HG03039 (cell line): ENCODE measurements around the gene MS4A3.
"Not testable (repeated sequence)": the region's sequence is repeated elsewhere in the genome, so short reads cannot be mapped to it uniquely, and the experiment has no call there.

ENCODE experiments used
- ATAC-seq: cut with Tn5 transposase; IDR thresholded peaks from one replicate; pipeline ENCODE4 v1.9.1; 2021; ENCODE audit warnings: mild to moderate bottlenecking, moderate library complexity; ENCODE audit not compliant: unreplicated experiment

Gene MS4A3

DNA sequence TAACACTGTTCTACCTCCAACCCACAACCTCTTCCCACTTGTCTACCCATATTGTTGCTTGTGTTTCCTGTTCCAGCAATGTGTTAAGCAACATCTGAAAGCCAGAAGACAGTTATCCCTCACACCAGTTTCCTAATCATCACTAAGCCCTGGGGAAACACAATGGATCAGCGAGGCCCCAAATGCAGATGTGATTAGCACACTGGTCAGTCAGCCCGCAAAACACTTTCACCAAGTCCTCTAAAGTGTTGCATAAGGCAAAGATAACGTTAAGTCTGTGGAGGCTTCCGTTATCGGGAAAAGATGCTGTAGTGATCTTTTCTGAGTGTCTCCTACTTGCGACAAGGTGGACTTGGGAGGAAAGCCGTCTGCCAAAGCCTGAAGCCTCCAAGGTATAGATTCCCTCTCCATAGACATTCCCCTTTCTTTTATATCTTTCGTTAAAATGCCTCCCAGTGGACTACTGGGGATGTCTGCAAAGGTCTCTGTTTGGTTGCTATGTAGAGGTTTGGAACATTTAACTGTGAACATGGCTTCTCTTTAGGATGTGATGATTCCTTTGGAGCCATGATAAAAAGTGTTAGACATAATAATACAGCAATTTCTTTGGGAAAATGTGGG is at the start of gene MS4A3:
Gene MS4A3 (plus strand): TSS at position 317 of the 621 bp plus-strand sequence. CDS start 4,496 bp downstream, outside the sequence.
- ATAC-seq, result no peak

GRCh38 chr11:60016881-60017280 is 39.6 kb upstream of the MS4A3 start, which contains the start of gene OOSP4B:
TSS of gene OOSP4B (plus strand) at chr11:60017181.
- no peak for ATAC-seq

DNA sequence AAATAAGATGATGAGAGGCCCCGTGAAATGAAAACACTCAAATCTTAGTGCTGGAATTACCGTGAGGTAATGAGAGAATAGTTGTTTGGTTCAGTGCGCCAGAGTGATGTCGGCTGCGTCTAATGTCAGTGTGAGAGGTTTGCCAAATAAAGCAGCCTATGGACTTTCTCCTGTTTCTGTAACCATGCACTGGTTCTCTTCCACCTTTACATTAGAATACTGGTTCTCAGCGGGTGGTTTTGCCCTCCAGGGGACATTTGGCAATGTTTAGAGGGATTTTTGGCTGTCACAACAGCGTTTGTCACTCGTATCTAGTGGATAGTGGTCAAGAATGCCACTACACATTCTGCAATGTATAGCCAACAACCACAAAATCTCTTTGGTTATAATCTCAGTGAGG is 38.4 kb upstream of the MS4A3 start:
- ATAC-seq, result no peak

- not testable (repeated sequence) for ATAC-seq
These were observed 36.1 kb upstream of the MS4A3 start for GRCh38 chr11:60020376-60020775.

GRCh38 chr11:60029015-60029632 is 27.3 kb upstream of the MS4A3 start:
- no peak for ATAC-seq

DNA sequence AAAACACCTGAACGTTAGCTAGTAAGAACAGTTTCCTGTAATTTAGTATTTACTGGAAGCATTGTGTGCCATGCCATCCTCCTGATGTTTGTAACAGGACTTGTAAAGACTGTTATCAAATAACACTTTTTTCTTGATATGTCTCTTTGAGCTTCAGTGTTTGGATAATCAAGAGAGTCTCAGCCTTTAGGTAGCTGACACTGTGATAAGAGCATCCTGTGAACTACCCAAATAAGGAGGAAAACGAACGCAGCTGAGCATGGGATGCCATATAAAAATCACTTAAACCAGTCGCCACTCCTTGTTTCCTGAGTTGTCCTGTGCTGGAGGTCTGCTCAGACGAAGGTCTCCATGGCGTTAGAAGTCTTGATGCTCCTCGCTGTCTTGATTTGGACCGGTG is 16.4 kb upstream of the MS4A3 start, which contains the start of gene OOSP2:
Gene OOSP2 (plus strand): TSS at position 301 of the 400 bp plus-strand sequence. CDS start 51 bp downstream, at position 352.
- no peak for ATAC-seq

DNA sequence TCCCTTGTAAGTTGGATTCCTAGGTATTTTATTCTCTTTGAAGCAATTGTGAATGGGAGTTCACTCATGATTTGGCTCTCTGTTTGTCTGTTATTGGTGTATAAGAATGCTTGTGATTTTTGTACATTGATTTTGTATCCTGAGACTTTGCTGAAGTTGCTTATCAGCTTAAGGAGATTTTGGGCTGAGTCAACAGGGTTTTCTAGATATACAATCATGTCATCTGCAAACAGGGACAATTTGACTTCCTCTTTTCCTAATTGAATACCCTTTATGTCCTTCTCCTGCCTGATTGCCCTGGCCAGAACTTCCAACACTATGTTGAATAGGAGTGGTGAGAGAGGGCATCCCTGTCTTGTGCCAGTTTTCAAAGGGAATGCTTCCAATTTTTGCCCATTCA is 6.0 kb upstream of the MS4A3 start:
- ATAC-seq, result not testable (repeated sequence)

DNA sequence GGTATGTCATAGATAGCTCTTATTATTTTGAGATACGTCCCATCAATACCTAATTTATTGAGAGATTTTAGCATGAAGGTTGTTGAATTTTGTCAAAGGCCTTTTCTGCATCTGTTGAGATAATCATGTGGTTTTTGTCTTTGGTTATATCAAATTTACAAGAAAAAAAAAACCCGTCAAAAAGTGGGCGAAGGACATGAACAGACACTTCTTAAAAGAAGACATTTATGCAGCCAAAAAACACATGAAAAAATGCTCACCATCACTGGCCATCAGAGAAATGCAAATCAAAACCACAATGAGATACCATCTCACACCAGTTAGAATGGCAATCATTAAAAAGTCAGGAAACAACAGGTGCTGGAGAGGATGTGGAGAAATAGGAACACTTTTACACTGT is 5.6 kb upstream of the MS4A3 start:
- ATAC-seq, result not testable (repeated sequence)

GRCh38 chr11:60059052-60059451 is 2.6 kb downstream of the MS4A3 start:
- ATAC-seq, result no peak

DNA sequence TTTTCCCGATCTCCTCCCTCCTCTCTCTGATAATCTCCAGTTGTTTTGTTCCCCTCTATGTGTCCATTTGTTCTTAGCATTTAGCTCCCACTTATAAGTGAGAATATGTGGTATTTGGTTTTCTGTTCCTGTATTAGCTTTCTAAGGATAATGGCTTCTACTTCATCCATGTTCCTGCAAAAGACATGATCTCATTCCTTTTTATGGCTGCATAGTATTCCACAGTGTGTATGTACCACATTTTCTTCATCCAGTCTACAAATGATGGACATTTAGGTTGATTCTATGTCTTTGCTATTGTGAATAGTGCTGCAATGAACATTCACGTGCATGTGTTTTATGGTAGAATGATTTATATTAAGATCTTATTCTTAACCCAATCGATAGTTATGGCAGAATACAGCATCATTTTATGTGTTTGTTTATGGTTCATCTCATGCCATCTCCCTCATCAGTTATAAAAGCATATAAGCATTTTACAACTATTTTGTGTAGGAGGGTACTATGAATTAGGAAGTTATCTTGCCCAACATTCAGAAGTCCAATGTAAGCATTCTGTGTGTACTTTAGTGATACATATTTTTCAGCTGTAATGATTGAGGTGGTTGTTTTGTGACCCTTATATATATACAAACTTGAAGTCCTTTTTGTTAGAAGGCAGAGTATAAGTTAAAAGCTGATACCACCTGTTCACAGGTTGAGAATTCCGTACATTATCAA is 3.2 kb downstream of the MS4A3 start:
- ATAC-seq, result no peak

DNA sequence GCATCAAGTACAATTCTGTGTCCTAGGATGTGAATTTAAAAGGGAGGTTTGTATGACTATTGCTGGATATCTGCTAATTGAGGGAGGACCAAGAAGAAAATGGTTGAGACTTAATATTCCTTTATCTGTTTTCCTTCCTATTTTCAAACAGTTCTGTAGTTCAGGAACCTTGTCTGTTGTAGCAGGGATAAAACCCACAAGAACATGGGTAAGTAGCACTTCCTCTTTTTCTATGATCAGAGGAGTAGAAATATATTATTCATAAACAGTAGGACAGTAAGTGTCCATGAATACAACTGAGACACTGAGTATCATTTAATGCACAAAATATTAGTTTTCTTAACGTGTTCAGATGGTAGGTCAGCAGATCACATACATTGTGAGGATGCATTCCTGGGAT is 7.6 kb downstream of the MS4A3 start:
- no peak for ATAC-seq

DNA sequence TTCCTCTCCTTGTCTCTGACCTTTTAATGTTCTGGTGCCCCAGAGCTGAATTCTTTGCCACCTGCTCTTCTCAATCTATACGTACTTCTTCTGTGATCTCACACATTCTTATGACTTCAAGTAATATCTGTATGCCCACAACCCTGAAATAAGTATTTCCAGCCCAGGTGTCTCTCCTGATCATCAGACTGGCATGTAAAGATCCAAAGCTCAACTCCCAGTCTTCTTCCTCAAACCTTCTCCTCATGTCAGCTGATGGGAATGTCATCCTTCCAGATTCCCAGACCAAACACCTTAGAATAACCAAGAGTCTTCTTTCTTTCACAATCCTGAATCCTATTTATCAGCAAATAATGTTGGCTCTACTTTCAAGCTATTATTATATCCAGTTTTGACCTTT is 9.3 kb downstream of the MS4A3 start:
- ATAC-seq, result no peak

- no peak for ATAC-seq
These were observed 13.0 kb downstream of the MS4A3 start for GRCh38 chr11:60069450-60069849.

GRCh38 chr11:60071644-60072043 is 15.2 kb downstream of the MS4A3 start:
- not testable (repeated sequence) for ATAC-seq

DNA sequence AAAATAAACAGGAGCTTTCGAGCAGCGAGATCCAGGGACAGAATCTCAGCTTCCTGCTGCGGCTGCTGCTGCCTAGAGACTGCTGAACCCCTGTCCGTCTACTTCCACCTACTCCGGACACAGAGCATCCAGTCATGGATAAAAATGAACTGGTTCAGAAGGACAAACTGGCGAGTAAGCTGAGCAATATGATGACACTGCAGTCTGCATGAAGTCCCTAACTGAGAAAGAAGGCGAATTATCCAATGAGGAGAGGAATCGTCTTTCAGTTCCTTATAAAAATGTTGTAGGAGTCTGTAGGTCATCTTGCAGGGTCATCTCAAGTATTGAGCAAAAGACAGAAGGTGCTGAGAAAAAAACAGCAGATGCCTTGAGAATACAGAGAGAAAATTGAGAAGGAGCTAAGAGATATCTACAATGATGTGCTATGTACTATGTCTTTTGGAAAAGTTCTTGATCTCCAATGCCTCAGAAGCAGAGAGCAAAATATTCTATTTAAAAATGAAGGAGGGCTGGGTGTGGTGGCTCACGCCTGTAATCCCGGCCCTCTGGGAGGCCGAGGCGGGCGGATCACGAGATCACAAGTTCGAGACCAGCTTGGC is 20.9 kb downstream of the MS4A3 start:
- no peak for ATAC-seq

DNA sequence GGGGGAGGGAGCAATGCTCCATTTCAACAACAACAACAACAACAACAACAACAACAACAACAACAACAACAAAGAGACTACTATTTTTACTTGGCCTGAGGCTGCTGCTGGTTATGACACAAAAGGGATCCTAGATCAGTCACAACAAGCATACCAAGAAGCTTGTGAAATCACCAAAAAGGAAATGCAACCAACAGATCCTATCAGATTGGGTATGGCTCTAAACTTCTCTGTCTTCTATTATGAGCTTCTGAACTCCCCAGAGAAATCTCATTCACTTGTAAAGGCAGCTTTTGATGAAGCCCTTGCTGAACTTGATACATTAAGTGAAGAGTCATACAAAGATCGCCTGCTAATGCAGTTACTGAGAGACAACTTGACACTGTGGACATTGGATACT is 21.5 kb downstream of the MS4A3 start:
- ATAC-seq, result no peak

DNA sequence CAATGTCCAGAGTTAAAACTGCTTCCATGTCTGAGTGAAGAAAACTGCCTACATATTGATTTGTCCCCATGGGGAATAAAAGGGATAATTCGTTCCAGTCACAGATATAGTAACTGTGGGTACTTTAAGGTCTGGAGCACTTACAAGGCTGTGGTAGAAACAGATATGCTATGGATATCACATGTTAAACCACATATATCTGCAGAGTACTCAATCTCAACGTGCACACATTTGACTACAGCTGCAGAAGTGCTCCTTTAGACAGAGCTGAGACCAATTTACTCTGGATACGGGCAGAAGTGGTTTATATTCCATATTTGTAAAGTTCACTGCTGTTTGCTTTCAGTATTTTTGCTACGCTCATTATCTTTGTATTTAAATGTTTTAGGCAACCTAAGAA is 22.3 kb downstream of the MS4A3 start:
- no peak for ATAC-seq

DNA sequence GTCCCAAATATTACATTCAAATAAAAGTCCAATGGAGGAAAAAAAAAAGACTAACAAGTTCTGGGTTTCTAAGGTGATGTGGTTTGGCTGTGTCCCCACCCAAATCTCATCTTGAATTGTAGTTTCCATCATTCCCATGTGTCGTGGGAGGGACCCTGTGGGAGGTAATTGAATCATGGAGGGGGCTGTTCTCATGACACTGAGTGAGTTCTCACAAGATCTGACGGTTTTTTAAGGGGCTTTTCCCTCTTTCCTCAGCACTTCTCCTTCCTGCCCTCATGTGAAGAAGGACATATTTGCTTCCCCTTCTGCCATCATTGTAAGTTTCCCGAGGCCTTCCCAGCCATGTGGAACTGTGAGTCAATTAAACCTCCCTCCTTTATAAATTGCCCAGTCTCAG is 24.1 kb downstream of the MS4A3 start:
- ATAC-seq, result no peak

DNA sequence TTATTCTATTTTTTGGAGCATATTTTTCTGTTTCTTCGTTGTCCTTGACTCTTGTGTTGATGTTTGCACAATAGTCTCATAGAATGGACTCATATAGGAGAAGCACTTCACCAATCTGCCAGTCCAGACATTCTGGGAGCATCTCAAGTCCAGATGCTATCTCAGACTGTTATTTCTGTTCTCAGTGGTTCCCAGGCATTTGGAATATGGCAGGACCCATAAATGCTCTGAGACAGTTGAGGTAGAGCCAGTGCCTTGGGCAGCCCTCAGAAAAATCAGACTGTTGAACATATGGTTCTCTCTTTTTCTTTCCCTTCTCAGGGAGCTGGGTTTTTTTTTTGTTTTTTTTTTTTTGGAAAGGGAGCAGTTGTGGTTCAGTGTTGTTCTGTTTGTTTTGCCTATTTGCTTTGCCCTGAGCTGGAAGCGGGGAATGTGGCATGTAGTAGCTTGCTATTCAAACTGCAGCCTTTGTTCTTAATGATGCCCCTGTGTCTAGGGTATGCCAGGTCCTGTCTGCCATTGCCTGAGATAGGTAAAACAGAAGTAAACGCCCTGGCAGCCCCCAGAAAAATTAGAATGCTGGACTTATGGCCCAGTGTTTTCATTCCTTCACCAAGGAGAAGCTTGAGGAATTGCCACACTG is 28.3 kb downstream of the MS4A3 start:
- ATAC-seq, result no peak

DNA sequence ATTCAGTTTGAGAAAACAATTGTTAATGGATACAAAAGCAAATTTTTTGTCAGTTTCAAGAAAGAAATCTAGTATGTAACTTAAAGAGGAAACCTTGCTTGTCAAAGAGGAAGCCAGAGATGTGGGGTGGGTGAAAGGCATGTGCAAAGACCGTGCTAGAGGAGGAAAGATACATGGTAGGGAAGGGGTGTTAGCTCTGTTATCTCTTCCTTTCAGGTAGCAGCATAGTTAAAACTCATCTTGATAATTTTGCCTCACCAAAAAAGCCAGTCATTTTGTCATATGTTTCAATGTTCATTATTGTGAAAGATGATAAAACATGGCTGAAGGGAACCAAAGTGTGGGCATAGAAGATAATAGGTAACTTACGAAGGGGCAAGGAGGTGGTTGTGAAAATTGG is 29.4 kb downstream of the MS4A3 start:
- no peak for ATAC-seq

- ATAC-seq, result no peak
These were observed 30.8 kb downstream of the MS4A3 start for GRCh38 chr11:60087239-60087638.
